GM19193 (cell line): Measurements from ENCODE around the gene CDKAL1.

ENCODE experiments used
- POLR2A ChIP-seq: IDR thresholded peaks from 4 replicates; pipeline ENCODE4 v1.6.1; 2011; ENCODE audit not compliant: insufficient read depth, insufficient read length; ENCODE audit errors: extremely low read depth

The CDKAL1 gene

DNA sequence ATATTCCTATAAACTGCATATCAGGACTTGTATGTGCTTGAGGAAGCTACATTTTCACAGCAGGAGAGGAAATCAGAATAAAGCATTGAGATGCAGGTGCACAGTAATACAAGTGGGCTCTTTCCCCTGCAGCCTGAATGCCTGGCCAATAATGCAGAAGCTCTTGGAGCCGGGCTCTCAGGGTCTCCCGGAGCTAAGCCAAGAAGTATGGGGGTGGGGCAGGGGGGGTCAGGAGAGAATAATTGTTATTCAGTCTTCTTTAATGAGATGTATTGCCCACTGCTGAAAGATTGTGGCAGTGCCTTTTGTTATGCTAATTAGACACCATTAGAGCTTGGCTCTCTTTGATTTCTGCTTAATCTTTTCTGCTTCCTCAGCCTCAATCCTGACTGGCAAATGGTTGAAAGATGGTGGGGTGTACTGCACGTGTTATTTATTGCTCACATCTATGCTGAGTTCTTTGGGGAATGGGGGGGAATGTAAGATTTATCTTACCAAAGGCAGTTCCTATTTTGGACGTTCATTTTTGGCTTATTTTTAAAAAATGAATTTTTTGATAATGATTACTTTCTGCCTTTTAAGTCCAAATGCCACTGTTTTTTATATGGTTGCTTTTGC, 651.7 kb downstream of the CDKAL1 start:
- no peak for TF ChIP-seq POLR2A

- no peak for TF ChIP-seq POLR2A
These were observed 652.3 kb downstream of the CDKAL1 start for GRCh38 chr6:21186479-21187055.

DNA sequence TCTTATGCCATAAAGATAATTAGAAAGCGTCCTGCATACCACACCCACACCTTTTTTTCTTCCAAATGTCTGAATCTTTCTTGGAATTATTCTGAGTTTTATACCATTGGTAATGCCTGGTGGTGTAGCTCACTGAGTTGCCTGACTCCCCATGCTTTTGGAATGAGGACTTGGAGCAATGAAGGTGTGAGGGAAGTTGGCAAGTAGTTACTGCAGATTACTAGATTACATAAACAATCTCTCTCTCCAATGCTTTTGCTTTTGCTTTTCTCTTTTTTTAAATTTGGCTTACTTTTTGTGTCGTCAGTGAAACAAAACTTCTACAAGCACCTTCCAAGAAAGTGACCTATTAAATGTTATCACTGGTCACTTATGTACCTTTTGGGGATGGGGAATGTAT, 653.2 kb downstream of the CDKAL1 start:
- no peak for TF ChIP-seq POLR2A

DNA sequence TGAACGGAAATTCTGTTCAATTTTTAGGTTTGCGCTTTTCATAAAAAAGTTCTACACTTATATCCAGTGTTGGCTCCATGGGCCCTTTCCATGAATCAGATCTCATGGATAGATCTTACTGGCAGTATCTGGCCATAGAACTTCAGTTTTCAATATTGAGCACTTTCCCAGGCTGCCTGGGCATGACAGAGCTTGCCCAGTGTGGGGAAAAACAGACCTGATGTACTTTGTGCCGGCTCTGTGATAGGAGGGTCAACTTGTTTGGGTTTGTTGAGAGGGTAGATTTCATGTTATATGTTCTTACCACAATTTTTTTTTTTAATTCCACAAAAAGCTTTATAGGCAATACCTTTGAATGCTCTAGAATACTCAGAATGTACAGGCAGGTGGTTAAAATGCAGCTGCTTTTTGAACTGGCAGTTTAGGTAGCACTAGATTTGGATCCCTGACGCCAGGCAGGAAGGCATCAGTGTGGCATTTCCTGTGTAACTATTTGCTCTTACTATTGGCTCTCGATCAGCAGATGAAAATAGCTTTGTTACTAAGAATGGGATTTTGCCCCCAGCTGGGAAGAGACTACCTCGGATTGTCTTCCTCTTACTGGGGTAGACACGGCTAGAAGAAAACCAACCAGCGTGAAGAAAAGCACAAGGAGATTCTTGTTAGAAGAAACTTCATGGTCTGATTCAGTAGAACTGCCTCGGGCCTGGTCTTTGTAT, 654.4 kb downstream of the CDKAL1 start:
- TF ChIP-seq POLR2A = no peak

DNA sequence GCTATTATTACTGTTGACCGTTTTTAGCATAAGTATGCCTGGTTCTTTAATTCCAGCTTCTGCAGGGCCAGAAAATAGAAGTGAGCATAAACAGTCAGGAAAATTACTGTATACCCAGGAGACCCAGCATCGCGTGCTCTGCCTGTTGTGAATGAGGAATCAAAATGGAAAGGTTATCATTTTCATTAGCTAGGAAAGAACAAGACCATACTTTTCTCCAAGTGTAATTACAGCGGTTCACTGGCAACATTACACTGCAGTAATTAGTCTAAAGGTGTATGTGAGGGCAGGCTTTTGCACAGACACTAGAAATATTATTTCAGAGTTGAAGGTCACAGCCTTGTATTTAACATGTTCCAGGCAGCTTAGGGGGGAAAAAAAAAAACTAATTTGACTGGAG, 655.5 kb downstream of the CDKAL1 start:
- TF ChIP-seq POLR2A = no peak

GRCh38 chr6:21190701-21191100, 656.4 kb downstream of the CDKAL1 start:
- no peak for TF ChIP-seq POLR2A

GRCh38 chr6:21193790-21194475, 659.7 kb downstream of the CDKAL1 start:
- no peak for TF ChIP-seq POLR2A

DNA sequence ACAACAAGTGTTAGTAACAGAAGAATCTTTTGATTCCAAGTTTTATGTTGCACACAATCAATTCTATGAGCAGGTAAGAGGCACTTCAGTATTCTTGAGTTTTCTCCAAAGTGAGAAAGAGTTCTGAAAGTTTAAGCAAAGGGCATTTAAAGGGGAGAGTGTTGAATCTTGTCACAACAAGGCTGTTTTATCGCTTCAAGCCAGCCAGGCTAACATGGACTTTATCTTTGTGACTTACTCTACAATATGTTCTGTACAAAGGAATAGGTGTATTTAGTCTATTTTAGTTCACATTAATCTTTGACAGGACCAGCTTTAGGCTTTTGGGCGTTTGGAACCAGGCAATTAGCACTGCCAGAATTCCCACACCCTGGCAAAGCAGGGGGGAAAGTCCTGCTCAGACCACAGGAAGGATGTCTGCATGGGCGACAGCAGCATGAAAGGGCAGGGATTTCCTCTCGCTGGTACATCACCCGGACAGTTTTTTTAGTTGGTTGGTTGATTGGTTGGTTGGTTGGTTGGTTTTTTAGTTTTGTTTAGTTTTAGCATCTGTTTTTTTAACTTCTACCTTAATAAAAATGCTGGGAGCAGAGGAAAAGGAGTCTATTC, 663.9 kb downstream of the CDKAL1 start:
- TF ChIP-seq POLR2A = no peak

DNA sequence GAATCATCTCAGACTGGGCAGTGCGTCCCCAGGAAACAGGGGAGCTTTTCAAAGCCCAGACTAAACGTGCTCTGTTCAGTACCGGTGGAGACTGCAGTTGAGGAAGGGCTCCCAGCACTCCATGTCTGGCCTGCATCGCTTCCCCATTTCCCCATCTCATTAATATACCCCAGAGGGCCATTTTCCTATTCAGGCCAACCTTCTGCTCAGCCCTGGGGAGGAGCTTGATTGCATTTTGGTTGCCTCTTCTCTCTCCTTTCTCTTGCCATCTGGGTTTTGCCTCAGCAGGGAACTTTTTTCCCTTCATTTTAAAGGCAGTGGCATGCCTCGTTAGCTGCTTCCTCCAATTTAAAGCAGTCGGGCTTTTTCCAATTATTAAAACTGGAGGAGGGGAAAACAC, 665.0 kb downstream of the CDKAL1 start:
- no peak for TF ChIP-seq POLR2A

- TF ChIP-seq POLR2A = no peak
These were observed 666.0 kb downstream of the CDKAL1 start for GRCh38 chr6:21200134-21200870.

- TF ChIP-seq POLR2A = no peak
These were observed 666.9 kb downstream of the CDKAL1 start for GRCh38 chr6:21201187-21201586.

DNA sequence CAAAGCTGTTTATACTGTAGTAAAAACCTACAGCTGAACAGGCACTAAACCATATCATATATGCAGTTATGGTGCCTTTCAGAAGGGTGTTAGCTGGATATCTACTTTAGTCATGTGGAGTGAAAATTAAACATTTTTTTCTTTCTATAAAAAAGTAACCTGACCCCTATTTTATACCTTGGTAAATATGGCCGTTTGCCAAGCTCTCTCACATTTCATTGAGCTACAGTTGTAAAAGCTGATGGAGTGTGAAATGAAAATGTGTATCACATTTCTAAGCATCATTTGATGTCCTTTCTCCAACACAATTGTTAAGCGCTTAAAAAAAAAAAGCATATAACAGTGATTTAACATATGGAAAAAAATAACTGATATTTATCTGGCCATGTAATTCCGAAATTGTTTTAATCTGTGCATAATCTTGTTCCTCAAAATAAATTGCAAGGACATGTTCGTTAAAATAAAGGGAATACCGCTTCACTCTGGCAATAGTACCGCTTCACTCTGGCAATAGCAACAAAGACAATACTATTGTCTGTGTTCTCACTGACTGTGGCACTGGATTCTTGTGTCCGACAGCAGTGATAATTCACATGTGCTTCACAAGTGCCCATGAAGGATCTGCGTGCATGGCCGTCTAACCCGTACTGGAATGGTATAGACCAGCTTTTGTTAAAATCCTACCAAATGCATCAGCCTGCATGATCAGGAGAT, 667.5 kb downstream of the CDKAL1 start:
- no peak for TF ChIP-seq POLR2A

DNA sequence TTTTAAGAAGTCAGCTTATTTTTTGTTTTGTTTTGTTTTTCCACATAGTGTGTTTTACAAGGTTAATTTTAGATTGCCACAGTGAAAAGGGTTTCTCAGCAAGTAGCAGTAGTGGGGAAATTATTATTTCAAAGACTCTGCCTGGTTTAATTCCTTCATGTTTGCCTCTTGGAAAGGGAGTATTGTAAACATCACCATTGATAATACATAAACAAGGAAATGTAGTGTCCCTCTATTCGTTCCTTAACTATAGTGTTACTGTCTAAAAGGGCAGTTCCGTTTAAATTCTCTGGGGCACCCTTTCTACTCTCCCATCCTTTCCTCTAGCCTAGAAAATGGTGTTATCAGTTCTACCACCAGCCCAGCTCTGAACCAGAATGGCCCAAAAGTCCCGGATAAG, 668.3 kb downstream of the CDKAL1 start:
- TF ChIP-seq POLR2A = no peak

DNA sequence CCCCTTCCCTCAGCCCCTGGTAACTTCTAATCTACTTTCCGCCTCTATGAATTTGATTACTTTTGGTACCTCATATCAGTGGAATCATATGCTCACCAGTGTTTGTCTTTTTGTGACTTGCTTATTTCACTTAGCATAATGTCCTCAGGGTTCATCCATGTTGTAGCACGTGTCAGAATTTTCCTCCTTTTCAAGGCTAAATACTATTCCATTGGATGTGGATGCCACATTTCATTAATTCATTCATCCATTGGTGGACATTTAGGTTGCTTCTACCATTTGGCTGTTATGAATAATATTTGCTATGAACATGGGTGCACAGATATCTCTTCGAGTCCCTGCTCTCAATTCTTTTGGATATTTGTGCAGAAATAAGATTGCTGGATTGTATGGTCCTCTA, 670.7 kb downstream of the CDKAL1 start:
- TF ChIP-seq POLR2A = no peak
